ENCODE measurements around the gene CEP170B.
A peak's percentile ranks its signal among the peaks of the same experiment; 100 is the strongest.
"Not testable (repeated sequence)": the region's sequence is repeated elsewhere in the genome, so short reads cannot be mapped to it uniquely, and the experiment has no call there.

Gene CEP170B

DNA sequence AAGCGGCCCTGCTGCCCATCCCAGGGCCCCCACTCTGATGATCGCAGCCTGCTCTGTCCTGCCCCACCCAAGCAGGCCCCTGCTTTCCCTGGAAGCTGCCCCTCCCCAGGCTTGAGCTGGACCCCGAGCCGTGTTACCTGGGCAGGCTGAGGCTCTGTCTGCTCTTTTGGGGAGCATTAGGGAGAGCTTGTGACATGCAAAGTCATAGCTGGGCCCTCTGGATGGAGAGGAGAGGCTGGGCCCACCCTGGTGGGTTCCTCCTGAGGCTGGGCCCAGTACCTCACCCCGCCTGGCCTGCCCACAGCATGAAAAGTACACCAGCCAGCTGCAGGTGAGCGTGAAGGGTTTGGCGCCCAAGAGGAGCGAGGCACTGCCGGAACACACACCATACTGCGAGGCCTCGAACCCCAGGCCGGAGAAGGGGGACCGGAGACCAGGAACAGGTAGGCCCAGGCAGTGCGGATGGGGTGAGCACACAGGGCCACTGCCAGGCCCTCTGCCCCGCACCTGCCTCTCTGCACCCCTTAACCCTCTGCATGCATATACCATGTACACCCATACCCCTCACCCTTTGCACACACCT is 15.0 kb downstream of the CEP170B start:
- DNase-seq (ENCODE audit: low read depth in 1 of 2, low spot score in 1 of 2), result no peak
- in situ Hi-C loops (cut with HindIII; ENCODE audit: low pct_unique_long_range_greater_than_20kb, low sequenced_read_pairs), result no loop called here
- no peak for TF ChIP-seq JUND (IDR thresholded peaks at IDR 0.05; ENCODE audit: low read depth)

GRCh38 chr14:104880584-104881210 is 15.6 kb downstream of the CEP170B start:
- in situ Hi-C loops (cut with HindIII; ENCODE audit: low pct_unique_long_range_greater_than_20kb, low sequenced_read_pairs), result no loop called here
- no peak for DNase-seq (ENCODE audit: low read depth in 1 of 2, low spot score in 1 of 2)
- TF ChIP-seq JUND (IDR thresholded peaks at IDR 0.05; ENCODE audit: low read depth), result no peak

- in situ Hi-C loops (cut with HindIII; ENCODE audit: low pct_unique_long_range_greater_than_20kb, low sequenced_read_pairs), result no loop called here
- no peak for TF ChIP-seq JUND (IDR thresholded peaks at IDR 0.05; ENCODE audit: low read depth)
- no peak for DNase-seq (ENCODE audit: low read depth in 1 of 2, low spot score in 1 of 2)
These were observed 16.4 kb downstream of the CEP170B start for GRCh38 chr14:104881369-104881979.

GRCh38 chr14:104882325-104882973 is 17.4 kb downstream of the CEP170B start:
- no peak for TF ChIP-seq JUND (IDR thresholded peaks at IDR 0.05; ENCODE audit: low read depth)
- in situ Hi-C loops (cut with HindIII; ENCODE audit: low pct_unique_long_range_greater_than_20kb, low sequenced_read_pairs), result no loop called here
- DNase-seq (ENCODE audit: low read depth in 1 of 2, low spot score in 1 of 2), result peak; percentile 89 to 98

- no peak for TF ChIP-seq JUND (IDR thresholded peaks at IDR 0.05; ENCODE audit: low read depth)
- in situ Hi-C loops (cut with HindIII; ENCODE audit: low pct_unique_long_range_greater_than_20kb, low sequenced_read_pairs), result no loop called here
- DNase-seq (ENCODE audit: low read depth in 1 of 2, low spot score in 1 of 2), result no peak
These were observed 18.1 kb downstream of the CEP170B start for GRCh38 chr14:104882991-104883660.

DNA sequence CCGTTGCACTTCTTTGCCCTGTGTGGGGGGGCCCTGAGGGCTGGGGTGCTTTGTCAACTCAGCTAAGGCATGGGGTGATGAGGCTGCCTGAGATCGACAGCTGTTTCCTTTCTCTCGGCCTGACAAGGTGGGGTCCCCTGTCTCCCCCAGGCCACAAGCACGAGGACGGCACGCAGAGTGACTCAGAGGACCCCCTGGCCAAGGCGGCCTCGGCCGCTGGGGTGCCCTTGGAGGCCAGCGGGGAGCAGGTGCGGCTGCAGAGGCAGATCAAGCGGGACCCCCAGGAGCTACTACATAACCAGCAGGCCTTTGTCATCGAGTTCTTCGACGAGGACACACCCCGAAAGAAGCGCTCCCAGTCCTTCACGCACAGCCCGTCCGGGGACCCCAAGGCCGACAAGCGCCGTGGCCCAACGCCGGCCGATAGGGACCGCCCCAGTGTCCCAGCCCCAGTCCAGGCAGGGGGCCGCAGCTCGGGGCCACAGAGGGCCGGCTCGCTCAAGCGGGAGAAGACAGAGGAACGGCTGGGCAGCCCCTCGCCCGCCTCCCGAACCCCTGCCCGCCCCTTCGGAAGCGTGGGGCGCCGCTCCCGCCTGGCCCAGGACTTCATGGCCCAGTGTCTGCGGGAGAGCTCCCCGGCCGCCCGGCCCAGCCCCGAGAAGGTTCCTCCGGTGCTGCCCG is 18.8 kb downstream of the CEP170B start:
- no peak for TF ChIP-seq JUND (IDR thresholded peaks at IDR 0.05; ENCODE audit: low read depth)
- no peak for DNase-seq (ENCODE audit: low read depth in 1 of 2, low spot score in 1 of 2)
- in situ Hi-C loops (cut with HindIII; ENCODE audit: low pct_unique_long_range_greater_than_20kb, low sequenced_read_pairs), result no loop called here

- in situ Hi-C loops (cut with HindIII; ENCODE audit: low pct_unique_long_range_greater_than_20kb, low sequenced_read_pairs), result not testable (repeated sequence)
These were observed 19.3 kb downstream of the CEP170B start for GRCh38 chr14:104884381-104884780.

DNA sequence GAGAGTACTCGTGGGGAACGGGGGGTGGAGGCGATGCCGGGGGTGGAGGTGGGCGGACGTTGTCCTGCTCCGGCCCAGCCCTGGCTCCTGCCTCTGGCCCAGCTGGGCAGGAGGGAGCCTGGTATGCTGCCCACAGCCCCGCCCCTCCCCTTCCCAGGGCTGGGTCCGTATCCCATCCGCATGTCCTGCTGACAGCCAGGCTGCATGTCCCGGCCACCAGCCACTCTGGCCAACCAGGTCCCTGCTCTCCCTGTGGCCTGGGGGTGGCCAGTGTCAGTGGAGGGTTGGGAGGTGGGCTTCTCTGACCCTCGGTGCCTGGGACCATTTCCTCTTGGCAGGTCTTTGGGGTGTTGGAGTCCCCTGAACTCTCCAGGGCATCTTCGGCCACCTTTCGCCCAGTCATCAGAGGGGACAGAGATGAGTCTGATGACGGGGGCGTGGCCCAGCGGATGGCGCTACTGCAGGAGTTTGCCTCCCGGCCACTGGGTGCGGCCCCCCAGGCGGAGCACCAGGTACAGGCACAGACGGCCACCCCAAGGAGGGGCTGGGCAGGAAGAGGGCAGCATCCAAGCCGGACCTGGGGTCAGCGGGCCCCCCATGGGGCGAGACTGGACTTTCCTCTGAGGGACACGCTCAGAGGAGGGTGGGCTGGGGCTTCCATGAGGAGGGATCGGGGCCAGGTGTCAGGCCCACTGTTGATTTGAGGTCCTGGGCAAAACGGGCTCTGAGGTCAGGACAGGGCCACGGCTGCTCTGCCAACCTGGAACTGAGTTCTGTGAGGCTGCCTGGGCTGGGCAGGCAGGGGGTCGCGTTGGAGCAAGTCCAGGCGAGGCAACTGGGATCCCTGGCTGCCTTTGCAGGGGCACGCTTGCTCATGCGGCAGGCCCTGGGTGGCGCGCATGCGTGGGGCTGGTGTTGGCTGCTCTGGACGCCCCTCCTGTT is 20.2 kb downstream of the CEP170B start:
- no peak for DNase-seq (ENCODE audit: low read depth in 1 of 2, low spot score in 1 of 2)
- TF ChIP-seq JUND (IDR thresholded peaks at IDR 0.05; ENCODE audit: low read depth), result no peak
- in situ Hi-C loops (cut with HindIII; ENCODE audit: low pct_unique_long_range_greater_than_20kb, low sequenced_read_pairs), result no loop called here

More at GRCh38 chr14:104884381-104884780, 19.3 kb downstream of the CEP170B start:
- not testable (repeated sequence) for DNase-seq (ENCODE audit: low read depth in 1 of 2, low spot score in 1 of 2)

DNA sequence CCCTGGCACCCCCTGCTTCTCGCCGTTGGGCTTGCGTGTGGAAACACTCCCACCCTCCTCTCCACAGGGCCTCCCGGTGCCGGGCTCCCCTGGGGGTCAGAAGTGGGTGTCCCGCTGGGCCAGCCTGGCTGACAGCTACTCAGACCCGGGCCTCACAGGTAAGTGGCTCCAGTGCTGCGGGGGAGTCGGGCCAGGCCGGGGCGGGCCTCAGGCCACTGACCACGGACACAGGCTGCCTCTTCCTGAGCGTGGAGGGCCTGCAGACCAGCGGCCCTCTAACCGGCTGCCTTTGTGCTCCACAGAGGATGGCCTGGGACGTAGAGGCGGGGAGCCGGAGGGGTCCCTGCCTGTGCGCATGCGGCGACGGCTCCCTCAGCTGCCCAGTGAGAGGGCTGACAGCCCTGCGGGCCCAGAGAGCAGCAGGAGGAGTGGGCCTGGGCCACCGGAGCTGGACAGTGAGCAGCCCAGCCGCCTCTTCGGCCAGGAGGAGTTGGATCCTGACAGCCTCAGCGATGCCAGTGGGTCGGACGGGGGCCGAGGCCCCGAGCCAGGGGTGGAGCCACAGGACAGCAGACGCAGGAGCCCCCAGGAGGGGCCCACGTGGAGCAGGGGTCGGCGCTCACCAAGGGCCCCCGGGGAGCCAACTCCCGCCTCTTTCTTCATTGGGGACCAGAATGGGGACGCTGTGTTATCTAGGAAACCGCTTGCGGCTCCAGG is 21.1 kb downstream of the CEP170B start:
- in situ Hi-C loops (cut with HindIII; ENCODE audit: low pct_unique_long_range_greater_than_20kb, low sequenced_read_pairs), result no loop called here
- TF ChIP-seq JUND (IDR thresholded peaks at IDR 0.05; ENCODE audit: low read depth), result no peak
- DNase-seq (ENCODE audit: low read depth in 1 of 2, low spot score in 1 of 2), result no peak

- DNase-seq (ENCODE audit: low read depth in 1 of 2, low spot score in 1 of 2), result no peak
- in situ Hi-C loops (cut with HindIII; ENCODE audit: low pct_unique_long_range_greater_than_20kb, low sequenced_read_pairs), result no loop called here
- TF ChIP-seq JUND (IDR thresholded peaks at IDR 0.05; ENCODE audit: low read depth), result no peak
These were observed 21.9 kb downstream of the CEP170B start for GRCh38 chr14:104886690-104887622.

Data from T47D (cell line).